IPS-11a (cell line): ENCODE results near the gene SLC27A1.
"Not testable (repeated sequence)": the region's sequence is repeated elsewhere in the genome, so short reads cannot be mapped to it uniquely, and the experiment has no call there.

Experiments
- H3K4me3 ChIP-seq: one replicate; pipeline ENCODE4 v1.5.1; 2013; ENCODE audit warnings: low read depth, low read length, control low read depth

SLC27A1 gene

DNA sequence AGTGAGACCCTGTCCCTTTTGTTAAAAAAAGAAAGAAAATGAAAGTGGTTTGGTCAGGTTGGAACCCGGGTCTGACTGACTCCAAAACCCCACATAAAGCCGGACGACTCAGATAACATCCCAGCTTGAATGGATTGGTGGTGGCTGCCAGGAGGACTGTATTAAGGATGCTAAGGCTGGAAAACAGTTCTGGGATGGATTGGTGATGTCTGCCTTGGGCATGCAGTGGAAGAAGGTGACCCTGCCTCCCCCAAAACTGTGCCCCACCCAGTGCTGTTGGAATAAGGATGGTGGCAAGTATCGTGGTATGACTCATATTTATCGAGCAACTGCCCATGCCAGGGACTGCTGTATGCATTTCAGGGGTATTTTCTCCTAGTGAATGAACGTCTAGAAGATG is 66.6 kb downstream of the SLC27A1 start:
- H3K4me3 ChIP-seq, result no peak overlapping the region

DNA sequence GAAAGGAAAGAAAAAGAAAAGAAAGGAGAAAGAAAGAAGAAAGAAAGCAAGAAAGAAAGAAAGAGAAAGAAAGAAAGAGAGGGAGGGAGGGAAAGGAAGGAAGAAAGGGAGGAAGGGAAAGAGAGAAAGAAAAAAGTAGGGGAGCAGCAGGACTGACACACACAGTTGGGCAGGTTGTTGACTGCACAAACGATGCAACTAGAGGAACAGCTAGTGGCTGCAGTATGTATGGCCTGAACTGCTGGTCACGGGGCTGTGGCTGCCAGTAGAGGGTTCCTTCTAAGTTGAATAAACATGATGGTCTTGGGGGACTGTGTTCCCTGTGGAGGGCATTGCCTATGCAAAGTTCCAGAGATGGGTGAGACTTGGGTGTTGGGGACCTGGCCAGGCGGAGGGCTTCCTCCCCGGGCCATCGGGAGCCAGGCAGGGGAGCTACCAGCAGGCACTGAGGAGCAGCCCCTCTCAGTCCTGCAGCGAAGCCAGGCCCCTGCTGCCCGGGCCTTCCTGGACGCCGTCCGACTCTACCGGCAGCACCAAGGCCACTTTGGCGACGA is 68.4 kb downstream of the SLC27A1 start:
- H3K4me3 ChIP-seq, result peak overlapping the region; percentile 39

DNA sequence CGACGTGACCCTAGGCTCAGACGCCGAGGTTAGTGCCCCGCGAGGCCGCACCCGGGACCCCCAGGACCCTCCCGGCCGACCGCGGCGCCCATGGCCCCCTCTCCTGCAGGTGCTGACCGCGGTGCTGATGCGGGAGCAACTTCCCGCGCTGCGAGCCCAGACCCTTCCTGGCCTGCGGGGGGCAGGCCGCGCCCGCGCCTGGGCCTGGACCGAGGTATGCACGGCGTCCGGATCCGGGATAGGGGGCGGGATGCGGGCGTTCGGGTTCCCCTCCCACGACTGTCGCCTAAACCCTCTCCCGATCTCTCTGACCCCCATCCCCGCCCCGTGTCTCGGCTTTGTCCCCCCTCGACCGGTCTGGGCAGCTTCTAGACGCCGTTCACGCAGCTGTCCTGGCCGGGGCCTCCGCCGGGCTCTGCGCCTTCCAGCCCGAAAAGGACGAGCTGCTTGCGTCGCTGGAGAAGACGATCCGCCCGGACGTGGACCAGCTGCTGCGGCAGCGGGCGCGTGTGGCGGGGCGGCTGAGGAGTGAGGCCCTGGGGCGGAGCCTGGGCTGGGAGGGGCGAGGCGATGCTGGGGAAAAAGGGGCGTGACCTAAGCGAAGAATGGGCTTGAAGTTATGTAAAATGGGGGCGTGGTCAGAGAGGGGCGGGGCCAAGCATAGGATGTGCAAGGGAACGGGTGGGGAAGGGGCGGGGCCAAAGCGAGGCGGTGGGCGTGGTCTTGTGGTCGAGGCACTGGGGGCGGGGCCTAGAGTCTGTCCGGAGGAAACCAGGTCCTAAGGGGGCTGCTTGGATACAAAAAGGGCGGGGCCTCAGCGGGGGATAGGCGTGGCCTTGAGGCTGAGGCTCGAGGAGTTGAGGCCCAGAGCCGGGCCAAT is 69.2 kb downstream of the SLC27A1 start:
- H3K4me3 ChIP-seq, result peak overlapping the region; percentile 39

DNA sequence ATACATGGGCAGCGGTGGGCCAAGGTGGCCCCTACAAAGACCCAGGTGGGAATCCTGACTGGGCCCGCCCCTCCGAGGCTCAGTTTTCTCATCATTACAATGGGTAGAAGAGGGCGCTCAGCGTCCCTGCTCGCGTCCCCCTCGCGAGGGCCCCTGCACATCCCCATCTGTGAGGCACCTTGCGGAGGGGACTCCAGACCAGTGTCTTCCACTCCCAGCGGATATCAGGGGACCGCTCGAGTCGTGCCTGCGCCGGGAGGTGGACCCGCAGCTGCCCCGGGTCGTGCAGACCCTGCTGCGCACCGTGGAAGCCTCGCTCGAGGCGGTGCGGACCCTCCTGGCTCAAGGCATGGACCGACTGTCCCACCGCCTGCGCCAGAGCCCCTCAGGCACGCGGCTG is 69.8 kb downstream of the SLC27A1 start:
- H3K4me3 ChIP-seq, result no peak overlapping the region

DNA sequence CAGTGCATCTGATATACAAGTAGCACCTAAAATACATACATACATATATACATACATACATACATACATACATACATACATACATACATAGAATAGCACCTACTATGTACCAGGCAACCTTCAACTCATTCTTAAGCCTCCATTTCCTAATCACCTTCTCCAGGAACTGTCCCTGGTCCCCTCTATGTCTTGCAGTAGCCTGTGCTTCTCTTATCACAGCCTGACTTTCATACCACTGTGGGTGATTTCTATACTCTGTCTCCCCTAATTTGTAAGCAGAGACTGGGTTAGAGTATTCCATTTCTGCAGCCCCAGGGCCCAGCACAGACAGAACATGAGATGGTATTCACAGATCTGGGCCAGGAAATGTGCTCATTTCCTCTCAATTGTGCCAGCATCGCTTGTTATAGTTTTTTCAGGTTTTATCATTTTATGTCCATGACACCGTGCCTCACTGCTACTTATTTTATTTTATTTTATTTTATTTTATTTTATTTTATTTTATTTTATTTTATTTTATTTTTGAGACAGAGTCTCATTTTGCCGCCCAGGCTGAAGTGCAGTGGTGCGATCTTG is 70.9 kb downstream of the SLC27A1 start:
- no peak overlapping the region for H3K4me3 ChIP-seq

DNA sequence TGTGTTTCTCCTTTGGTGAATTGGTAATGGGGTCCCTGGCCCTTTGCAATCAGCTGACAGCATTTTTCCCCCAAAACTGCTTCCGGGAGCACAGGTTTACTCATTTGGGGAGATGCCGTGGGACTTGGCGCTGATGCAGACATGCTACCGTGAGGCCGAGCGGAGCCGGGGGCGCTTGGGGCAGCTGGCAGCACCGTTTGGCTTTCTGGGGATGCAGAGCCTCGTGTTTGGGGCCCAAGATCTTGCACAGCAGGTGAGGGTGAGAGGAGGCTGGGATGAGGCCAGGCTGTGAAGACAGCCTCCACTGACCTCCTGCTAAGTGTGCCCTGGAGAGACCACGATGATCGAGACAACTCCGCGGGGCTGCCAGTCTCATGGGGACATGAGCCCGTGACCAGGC is 71.7 kb downstream of the SLC27A1 start:
- no peak overlapping the region for H3K4me3 ChIP-seq

DNA sequence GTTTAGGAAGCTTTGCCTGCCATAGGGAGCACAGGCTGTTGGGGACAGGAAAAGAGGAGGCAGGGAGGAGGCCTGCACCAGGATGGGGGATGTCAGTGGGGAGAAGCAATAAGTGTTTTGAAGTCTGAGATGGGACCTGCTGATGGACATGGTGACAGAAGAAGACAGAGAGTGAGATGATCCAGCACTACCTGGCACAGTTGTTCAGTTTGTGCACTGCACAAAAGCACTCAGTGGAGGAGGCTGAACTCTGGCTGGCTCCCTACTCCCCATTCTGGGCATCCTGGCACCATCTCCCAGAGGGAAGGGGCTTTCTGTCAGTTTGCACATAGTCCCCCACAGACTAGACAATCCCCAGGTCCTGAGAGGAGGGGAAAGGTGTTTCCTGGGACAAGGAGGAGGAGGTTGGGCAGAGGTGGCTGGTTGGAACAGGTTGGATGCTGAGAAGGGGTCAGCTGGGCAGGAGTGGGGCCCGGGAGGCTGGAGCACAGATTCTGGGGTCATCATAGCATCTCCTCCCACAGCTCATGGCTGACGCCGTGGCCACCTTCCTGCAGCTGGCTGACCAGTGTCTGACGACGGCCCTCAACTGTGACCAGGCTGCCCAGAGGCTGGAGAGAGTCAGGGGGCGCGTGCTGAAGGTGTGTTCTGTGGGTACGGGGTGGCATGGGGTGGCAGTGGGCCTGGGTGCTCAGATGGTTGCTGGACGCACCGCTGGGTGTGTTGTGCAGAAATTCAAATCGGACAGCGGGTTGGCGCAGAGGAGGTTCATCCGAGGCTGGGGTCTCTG is 72.7 kb downstream of the SLC27A1 start:
- no peak overlapping the region for H3K4me3 ChIP-seq

DNA sequence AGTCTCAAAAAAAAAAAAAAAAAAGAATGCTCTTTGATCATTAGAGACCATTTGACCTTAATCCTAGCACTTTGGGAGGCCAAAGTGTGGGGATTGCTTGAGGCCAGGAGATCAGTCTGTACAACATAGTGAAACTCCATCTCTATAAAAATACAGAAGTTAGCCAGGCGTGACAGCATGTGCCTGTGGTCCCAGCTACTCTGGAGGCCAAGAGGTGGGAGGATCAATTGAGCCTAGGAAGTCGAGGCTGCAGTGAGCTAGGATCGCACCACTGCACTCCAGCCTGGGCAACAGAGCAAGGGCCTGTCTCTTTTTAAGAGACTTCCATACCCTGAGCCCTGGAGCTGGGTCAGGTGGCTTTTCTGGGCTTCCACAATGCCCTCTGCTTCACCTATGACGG is 73.7 kb downstream of the SLC27A1 start:
- H3K4me3 ChIP-seq, result no peak overlapping the region

DNA sequence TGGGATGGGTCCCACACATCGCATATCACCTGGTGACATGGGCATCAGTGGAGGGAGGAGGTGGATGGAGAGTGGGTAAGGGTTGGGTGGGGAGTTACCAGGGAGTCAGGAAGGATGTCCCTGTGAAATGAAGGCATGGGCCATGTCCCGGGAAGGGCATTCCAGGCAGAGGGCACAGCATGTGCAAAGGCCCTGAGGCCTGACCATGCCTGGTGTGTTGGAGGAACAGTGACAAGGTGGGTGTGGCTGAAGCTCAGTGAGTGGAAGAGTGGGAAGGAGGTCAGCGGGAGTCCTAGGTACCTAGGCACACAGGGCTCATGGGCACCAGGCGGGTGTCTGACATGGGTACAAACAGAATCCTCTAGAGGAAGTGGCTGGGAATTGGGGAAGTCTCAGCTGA is 74.1 kb downstream of the SLC27A1 start:
- H3K4me3 ChIP-seq, result no peak overlapping the region

DNA sequence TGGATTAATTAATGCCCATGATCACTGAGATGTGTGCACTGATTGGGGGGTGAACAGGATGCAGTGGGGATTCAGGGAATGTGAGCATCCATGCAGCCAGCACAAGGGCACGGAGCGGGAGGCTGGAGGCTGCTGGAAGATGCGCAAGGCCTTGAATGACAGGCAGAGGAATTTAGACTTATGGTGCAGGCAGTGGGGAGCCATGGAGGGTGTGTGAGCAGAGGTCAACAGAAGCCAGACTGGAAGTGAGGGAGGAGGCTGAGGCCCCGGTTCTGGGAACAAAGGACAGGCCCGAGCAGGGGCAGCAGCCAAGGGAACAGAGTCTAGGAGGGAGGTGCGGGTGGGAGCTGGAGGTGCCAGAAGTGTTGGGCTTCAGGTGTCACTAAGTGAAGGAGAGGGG is 77.8 kb downstream of the SLC27A1 start:
- H3K4me3 ChIP-seq, result no peak overlapping the region

DNA sequence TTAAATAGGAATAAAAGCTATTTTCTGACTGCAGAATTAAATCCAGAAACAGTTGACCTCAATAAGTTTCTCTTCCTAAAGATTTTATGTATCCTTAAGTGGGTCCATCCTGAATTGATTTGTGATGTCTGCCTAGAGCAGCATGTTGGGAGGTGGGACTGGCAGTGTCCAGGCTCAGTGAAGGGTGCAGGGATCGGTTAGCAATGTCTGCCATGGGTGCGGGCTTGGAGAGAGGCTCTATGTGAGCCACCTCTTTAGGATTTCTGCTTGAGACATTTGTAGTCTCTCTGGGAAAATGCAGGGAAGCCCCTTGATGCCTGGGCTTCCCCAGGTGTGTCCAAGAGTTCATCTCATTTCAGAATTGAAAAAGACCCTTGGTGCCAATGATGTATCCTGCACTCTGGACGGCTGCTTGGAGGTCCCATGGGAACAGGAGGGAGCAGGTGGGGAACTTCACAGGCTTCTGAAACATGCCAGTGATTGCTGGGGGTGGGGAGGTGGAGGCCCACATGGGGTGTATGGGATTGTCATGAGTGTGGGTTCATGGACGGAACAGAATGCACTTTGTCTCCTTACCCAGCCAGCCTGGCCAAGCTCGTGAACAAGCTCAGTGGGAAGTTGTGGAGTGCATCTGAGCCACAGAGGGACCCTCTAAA is 78.9 kb downstream of the SLC27A1 start:
- no peak overlapping the region for H3K4me3 ChIP-seq

DNA sequence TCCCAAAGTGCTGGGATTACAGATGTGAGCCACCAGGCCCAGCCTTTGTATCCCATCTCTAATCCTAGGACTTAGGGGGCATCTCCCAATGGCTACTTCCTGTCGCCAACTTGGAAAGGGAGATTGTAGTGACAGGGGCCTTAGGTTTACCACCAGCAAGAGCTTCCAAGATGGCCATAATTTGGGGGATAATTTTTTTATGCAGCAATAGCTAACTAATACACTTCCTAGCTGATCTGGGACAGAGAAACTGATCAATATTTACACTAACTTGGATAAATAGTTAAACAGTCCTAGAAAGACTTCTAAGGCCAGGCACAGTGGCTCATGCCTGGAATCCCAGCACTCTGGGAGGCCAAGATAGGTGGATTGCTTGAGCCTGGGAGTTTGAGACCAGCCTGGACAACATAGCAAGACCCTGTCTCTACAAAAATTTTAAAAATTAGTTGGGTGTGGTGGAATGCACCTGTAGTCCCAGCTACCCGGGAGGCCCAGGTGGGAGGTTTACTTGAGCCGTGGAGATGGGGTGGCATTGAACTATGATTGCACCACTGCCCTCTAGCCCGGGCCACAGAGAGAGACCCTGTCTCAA is 79.8 kb downstream of the SLC27A1 start:
- H3K4me3 ChIP-seq, result no peak overlapping the region

DNA sequence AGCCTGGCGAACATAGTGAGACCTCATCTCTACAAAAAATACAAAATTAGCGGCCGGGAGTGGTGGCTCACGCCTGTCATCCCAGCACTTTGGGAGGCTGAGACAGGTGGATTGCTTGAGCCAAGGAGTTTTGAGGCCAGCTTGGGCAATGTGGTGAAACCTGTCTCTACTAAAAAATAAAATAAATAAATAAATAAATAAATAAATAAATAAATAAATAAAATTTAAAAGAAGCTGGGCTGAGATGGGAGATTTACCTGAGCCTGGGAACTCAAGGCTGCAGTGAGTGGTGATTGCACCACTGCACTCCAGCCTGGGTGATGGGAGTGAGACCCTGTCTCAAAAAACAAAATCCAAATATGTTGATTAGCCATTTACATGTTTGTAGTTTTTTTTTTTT is 82.4 kb downstream of the SLC27A1 start:
- not testable (repeated sequence) for H3K4me3 ChIP-seq

DNA sequence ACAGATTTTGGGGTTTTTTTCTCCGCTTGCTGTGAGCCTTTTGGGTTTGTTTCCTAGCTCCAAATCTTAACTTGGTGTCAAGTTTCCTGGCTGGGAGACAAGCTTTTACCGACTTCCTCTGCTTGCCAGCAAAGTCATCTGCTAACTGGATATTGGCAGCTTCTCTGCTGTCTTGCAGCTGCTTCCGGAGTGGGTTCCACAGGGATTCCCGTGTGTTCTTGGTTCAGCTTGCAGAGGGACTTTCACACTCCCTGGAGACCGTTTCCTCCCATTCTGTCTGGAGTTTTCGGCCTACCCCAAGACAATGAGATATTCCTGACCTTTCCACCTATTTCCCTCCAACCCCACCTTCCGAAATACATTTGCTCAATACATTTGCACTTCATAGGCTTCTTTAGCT is 82.9 kb downstream of the SLC27A1 start:
- no peak overlapping the region for H3K4me3 ChIP-seq

DNA sequence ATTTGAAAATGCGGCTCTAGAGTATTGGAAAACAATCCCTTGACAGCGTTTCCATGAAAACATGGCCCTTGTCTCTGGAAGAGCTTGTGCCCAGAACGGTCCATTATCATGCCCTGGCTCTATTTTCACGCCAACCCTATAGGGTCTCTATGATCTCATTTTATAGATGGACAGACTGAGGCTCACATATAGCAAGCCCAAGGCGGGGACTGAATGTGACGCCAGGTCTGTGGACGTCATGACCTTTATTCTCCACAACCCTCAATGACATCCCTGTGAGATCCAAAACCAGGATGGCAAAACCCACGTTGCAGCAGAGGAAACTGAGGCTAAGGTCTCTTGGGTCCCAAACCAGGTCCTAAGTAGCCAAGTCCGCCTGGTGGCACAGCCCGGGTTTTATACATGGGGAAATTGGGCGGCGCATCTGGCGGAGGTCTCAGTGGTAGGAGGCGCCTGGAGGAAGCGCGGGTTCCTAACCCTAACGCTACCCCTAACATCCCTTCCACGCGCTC is 84.7 kb downstream of the SLC27A1 start:
- H3K4me3 ChIP-seq, result no peak overlapping the region

DNA sequence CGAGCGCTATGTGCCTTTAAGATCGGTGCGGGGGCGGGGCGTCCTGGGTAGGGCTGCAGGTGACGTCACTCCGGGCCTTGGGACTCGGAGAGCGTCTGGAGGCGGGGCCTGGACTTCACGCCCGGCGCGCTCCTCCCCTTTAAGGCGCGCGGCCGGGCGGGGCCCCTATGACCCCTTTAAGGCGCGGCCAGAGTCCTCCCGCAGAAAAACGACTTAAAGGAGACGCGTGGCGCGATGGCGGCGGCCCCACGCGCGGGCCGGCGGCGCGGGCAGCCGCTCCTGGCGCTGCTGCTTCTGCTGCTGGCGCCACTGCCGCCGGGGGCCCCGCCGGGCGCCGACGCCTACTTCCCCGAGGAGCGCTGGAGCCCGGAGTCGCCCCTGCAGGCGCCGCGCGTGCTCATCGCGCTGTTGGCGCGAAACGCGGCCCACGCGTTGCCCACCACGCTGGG is 85.2 kb downstream of the SLC27A1 start, which contains the start of gene COLGALT1:
Gene COLGALT1 (plus strand): TSS at position 170 of the 449 bp plus-strand sequence. CDS start 65 bp downstream, at position 235.
- H3K4me3 ChIP-seq, result peak within 1 kb of the TSS; percentile 66
